Gastrocnemius medialis (tissue), 4 donors: Measurements from ENCODE around the gene ABCF2.

ENCODE experiments used
- POLR2A ChIP-seq, 2 donors: fragments of 450-650 bp; IDR thresholded peaks; one replicate each; pipeline ENCODE4 v1.6.1; 2017; ENCODE audit warnings: antibody characterized with exemption in 2 of 2, mild to moderate bottlenecking in 2 of 2, moderate library complexity in 2 of 2
- TF ChIP-seq, protein P1 (sequence below), 5 experiments: fragments of 450-650 bp in 3 of 5; fragments of 200-600 bp in 2 of 5; sonication (generic) in 2 of 5; IDR thresholded peaks in 4 of 5; conservative IDR thresholded peaks in 1 of 5; 1 replicate in 4 of 5; 2 replicates in 1 of 5; pipeline ENCODE4 v1.5.1; 2016 to 2019; ENCODE audit warnings: antibody characterized with exemption in 5 of 5, mild to moderate bottlenecking in 3 of 5, moderate library complexity in 3 of 5

DNA sequence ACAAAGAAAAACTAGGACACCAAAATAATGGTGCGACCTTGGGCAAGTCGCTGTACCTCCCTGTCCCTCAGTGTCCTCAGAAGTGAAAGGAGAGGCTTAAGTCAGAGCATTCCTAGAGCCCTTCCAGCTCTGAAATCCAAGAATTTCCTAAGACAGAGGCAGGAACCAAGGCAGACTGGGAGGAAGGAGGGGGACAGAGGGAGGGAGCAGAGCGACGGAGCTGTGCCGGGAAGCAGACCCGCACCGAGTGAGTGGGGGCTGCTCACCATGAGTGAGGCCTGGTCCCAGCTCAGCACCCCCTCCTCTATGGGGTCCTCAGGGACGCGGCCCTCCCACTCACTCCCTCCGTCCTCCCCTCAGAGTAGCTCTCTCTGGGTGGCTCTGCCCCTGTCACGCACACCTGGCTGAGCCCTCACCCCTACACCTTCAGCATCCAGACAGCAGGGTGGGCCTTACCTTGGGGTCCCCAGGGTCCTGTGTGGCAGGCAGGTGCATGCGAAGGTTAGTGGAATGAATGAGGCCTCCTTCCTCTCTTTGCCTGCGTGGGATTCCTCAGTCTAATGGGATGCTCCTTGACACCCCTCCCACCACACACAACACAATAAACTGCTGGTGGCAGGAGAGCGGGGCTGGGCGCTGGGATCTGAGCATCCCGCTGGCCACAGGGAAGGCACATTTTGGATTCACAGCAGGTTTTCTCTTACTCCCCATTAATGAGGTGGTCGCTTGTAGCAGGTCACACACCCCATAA lies 26.1 kb upstream of the ABCF2 start:
- TF ChIP-seq, protein P1, sequence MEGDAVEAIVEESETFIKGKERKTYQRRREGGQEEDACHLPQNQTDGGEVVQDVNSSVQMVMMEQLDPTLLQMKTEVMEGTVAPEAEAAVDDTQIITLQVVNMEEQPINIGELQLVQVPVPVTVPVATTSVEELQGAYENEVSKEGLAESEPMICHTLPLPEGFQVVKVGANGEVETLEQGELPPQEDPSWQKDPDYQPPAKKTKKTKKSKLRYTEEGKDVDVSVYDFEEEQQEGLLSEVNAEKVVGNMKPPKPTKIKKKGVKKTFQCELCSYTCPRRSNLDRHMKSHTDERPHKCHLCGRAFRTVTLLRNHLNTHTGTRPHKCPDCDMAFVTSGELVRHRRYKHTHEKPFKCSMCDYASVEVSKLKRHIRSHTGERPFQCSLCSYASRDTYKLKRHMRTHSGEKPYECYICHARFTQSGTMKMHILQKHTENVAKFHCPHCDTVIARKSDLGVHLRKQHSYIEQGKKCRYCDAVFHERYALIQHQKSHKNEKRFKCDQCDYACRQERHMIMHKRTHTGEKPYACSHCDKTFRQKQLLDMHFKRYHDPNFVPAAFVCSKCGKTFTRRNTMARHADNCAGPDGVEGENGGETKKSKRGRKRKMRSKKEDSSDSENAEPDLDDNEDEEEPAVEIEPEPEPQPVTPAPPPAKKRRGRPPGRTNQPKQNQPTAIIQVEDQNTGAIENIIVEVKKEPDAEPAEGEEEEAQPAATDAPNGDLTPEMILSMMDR (IDR thresholded peaks at IDR 0.05 in 4 of 5, conservative IDR thresholded peaks at IDR 0.05 in 1 of 5) = no peak
- no peak for TF ChIP-seq POLR2A (IDR thresholded peaks at IDR 0.05)
